Ecto neural progenitor cell (in vitro differentiated cells): ENCODE data around the gene ZNF385D.

Source experiments
- DNase-seq: peaks from one replicate; pipeline ENCODE4 v3.0.0-alpha.2; 2018; ENCODE audit warnings: low spot score

ZNF385D gene

DNA sequence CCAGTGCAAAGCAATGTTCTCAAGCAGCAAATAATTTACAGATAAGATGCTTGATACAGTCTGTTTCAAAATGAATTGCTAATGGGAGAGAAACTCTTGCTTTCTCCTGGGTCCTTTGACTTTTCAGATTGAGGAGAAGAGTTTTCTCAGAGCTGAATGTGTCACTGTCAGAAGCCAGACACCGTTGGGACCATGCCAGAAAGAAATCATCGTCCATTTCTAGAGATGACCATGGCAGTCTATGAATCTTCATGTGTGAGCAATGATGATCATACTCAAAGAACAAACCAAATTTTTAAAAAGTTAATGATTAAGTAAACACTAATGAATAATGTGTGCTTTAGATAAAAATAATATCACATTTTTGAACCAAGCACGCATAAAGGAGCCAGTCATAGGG, 77.6 kb downstream of the ZNF385D start:
- no peak for DNase-seq

- DNase-seq, result no peak
Measured at GRCh38 chr3:21672303-21672702, 78.7 kb downstream of the ZNF385D start.

- DNase-seq, result no peak
Measured at GRCh38 chr3:21670386-21670785, 80.6 kb downstream of the ZNF385D start.

DNA sequence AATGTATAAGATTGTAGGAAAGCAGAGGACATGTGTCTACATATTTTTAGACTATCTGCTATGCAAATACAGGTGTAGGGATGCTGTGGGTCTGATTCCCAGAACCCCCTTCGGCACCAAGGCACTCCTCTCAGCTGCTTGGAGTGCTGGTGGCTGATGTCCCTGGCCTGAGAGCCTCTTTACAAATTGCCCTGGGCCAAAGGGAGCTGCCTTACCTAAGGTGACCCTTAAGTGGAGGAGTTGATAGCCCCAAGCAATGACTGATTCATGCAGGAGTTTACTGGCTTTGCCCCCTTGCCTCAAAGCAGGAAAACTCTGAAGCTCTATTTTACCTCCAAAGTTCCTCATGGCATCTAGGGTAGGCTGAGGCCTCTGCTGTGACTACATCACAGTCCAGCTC, 83.0 kb downstream of the ZNF385D start:
- DNase-seq, result no peak

GRCh38 chr3:21665444-21666100, 85.4 kb downstream of the ZNF385D start:
- DNase-seq, result no peak

DNA sequence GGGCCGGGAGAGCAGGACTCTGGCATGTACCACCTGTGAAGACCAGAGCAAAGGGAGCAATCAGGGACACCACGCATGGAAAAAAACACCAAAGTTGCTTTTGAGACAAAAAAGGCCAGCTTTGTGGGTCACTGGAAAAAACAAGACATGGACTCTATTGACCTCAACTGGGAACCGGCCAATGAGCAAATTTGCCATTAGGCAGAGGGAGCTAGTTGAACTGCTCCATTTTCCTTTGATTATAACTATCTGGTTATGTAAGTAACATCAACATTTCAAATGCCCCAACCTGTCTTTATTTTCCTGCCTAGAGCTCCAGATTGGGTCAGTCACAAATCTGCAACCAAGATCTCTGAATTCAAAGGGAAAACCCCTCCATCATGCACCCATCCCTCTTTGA, 86.0 kb downstream of the ZNF385D start:
- no peak for DNase-seq

DNA sequence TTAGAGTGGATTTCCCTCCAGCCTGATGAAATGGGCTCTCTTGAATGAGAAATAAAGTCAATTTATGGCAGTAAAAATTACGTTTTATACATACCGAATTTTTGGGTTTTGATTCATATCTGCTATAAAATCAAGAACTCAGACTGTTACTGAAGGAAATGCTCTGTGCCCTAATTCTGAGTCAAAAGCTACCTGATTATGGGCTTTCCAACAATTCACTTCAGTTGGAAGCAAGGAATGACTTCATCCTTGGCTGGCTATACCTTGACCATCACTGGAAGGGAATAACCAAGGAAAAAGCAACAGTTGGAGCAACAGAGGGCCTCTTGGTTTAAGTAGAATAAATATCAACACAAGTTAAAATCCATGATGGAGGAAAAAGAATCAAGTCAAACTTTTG, 88.6 kb downstream of the ZNF385D start:
- DNase-seq, result no peak

GRCh38 chr3:21654662-21655061, 96.3 kb downstream of the ZNF385D start:
- DNase-seq, result no peak

GRCh38 chr3:21654241-21654640, 96.8 kb downstream of the ZNF385D start:
- no peak for DNase-seq

DNA sequence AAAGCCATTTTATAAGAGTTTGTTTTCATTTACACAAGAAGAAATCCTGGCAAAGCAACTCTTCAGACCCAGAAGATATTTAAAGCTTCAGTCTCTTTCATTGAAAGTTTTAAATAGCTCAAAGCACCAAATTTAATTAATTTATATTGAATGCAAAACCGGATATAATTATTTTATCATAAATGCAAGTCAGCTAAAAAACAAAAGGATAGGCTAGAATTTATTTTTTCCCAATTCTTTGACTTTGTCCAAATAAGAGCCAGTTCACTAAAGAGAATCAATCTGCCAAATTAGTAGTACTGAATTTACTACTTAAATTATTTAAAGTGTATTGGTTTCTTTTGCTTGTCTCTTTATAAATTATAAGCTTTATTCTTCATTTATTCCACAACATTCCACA, 101.5 kb downstream of the ZNF385D start:
- no peak for DNase-seq

- DNase-seq, result no peak
Measured at GRCh38 chr3:21647961-21648360, 103.0 kb downstream of the ZNF385D start.

- no peak for DNase-seq
Measured at GRCh38 chr3:21645121-21645897, 105.7 kb downstream of the ZNF385D start.

DNA sequence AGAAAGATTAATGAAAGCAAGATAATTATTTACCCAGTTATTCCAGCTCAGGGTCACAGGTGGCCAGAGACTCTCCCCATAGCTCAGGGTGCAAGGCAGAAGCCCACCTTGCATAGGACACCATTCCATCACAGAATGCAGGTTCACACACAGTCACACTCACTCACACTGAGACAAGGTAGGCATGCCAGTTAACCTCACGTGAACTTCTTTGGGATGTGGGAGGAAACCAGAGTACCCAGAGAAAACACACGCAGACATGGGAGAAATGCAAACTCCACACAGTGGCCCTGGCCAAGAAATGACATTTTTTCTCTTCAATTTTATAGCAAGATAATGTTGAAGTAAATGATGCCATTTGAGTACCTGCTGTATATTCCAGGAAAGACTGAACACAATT, 106.7 kb downstream of the ZNF385D start:
- no peak for DNase-seq

- no peak for DNase-seq
Measured at GRCh38 chr3:21643752-21644151, 107.3 kb downstream of the ZNF385D start.

GRCh38 chr3:21642433-21642832, 108.6 kb downstream of the ZNF385D start:
- DNase-seq, result no peak

GRCh38 chr3:21641959-21642358, 109.1 kb downstream of the ZNF385D start:
- no peak for DNase-seq

- no peak for DNase-seq
Measured at GRCh38 chr3:21638488-21638887, 112.5 kb downstream of the ZNF385D start.

DNA sequence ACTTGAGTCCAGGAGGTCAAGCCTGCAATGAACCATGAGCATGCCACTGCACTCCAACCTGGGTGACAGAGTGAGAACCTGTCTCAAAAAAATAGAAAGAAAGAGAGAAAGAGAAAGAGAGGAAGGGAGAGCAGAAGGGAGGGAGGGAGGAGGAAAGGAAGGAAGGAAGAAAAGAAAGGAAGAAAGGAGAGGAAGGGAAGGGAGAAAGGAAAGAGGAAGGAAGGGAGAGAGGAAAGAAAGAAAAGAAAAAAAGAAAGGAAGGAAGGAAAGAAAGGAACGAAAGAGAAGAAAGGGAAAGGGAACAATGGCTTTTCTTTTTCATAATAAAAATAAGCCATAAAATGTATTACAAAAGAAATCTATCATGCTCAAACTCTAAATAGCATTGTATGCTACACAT, 116.9 kb downstream of the ZNF385D start:
- no peak for DNase-seq

DNA sequence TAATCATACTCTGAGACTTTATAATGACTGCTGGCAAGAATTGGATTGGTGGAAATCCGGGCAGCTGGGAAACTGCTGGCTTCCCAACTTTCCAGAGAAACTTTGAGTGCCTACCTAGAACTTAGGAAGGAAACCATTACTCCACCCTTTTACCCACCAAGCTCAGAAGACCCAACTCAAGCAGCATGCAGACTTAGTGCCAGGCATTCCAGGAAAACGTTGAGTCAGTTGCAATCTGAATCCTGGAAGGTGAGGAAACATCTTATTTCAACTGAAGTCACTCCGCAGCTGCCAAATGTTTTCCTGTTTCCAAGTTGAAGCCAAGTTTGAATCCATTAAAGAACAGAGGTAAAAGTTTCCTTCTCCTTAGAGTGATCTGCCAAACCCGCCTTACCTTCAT, 126.5 kb downstream of the ZNF385D start:
- DNase-seq, result no peak

DNA sequence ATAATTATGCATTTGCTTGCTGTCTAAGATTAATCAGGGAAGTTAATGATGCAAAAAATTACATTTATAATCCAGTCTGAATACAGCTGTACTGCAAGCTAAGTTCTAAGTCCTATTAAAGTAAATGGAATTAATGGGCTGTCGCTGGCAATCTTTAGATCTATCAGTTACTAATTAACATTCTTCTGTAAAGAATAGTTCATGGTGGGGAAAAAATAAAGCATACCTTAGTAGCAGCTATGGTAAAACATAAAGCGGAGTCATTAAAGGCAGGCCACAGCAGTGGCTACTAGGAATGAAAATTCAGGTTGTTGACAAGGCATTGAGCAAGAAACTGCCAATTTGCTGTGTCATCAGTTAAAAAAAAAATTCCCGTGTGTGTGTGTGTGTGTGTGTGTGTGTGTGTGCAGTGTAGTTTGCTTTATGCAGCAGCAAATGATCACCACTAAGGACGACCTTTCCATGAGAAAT, 129.8 kb downstream of the ZNF385D start:
- no peak for DNase-seq

GRCh38 chr3:21620511-21621155, 130.4 kb downstream of the ZNF385D start:
- no peak for DNase-seq

DNA sequence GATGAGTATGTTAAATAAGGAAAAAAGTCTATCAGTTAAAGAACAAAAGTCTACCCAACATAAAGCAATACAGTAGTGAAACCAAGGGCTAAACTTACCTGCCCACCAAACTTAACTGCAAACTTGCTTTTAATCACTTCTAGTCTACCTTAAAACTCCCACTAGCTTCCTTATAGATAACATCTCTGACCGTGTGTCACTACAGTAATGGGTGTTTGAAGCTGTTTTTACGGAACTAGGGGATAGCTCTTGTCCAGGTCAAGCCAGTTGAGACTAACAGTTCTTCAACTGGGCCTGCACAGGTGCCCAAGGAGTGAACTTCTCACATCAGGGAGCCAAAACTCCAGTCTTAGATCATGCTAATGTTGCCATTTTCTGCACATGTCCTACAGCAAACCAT, 132.3 kb downstream of the ZNF385D start:
- no peak for DNase-seq

- no peak for DNase-seq
Measured at GRCh38 chr3:21613372-21614070, 137.5 kb downstream of the ZNF385D start.
